Measurements from ENCODE around the gene RALY.

GRCh38 chr20:34070079-34070439, 76.3 kb downstream of the RALY start:
- TF ChIP-seq CTCF (IDR thresholded peaks at IDR 0.05) (peak in 2 of 12 donors; percentile 3 to 31), POLR2A (IDR thresholded peaks at IDR 0.05) (no peak)

All from heart left ventricle (tissue), 13 donors.